ENCODE data around the gene NSUN6. TPM values are rescaled to one million over a fixed set of nuclear protein-coding genes. Genes with fewer than 3 reads are reported as not detected.

Gene NSUN6
- total RNA-seq, 1 experiment from 2014 or later = 15.1 TPM

DNA sequence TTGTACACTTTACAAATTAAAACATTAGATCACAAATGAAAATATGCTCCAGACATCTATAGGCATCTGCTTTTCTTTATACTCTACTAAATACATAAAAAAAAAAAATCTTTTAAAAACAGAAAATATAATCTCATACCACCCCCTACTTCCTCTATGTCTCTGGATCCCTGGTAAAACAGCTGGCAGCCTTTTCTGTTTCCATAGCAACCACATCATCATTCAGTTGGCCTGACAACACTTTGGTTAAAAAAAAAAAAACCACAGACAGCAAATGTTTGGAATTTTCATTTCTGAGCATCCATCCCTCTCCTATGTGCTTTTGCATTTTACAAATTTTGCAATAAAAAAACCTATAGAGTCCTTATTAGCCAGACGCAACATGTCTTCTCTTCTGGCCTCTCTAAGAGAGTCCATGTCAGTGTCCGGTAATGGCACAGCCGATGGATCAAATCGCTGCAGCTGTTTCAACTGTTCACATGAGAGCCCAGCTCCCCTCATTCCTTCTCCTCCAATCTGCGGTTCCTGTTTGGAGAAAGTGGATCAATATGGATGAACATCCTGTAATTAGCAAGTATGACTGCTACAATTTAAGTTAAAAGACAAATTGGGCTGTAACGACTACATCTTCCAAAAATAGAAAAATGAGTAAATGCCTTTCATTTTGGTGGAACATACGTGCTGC, 105.6 kb downstream of the NSUN6 start:
- peaks cover 13% of the 10 kb centered on the region for H3K36me3 Mint-ChIP-seq
- ChIA-PET CTCF (no interaction called here), POLR2A (no interaction called here)
- TF ChIP-seq, protein P1, sequence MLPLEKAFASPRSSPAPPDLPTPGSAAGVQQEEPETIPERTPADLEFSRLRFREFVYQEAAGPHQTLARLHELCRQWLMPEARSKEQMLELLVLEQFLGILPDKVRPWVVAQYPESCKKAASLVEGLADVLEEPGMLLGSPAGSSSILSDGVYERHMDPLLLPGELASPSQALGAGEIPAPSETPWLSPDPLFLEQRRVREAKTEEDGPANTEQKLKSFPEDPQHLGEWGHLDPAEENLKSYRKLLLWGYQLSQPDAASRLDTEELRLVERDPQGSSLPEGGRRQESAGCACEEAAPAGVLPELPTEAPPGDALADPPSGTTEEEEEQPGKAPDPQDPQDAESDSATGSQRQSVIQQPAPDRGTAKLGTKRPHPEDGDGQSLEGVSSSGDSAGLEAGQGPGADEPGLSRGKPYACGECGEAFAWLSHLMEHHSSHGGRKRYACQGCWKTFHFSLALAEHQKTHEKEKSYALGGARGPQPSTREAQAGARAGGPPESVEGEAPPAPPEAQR (CRISPR knock-in tag; IDR thresholded peaks at IDR 0.05) = no peak
- TF ChIP-seq, protein P2, sequence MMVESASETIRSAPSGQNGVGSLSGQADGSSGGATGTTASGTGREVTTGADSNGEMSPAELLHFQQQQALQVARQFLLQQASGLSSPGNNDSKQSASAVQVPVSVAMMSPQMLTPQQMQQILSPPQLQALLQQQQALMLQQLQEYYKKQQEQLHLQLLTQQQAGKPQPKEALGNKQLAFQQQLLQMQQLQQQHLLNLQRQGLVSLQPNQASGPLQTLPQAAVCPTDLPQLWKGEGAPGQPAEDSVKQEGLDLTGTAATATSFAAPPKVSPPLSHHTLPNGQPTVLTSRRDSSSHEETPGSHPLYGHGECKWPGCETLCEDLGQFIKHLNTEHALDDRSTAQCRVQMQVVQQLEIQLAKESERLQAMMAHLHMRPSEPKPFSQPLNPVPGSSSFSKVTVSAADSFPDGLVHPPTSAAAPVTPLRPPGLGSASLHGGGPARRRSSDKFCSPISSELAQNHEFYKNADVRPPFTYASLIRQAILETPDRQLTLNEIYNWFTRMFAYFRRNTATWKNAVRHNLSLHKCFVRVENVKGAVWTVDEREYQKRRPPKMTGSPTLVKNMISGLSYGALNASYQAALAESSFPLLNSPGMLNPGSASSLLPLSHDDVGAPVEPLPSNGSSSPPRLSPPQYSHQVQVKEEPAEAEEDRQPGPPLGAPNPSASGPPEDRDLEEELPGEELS (CRISPR knock-in tag; IDR thresholded peaks at IDR 0.05) = no peak
- TF ChIP-seq NR1H2 (CRISPR knock-in tag; IDR thresholded peaks at IDR 0.05) (no peak), JAZF1 (CRISPR knock-in tag; IDR thresholded peaks at IDR 0.05) (no peak), ZNF396 (CRISPR knock-in tag; IDR thresholded peaks at IDR 0.05; ENCODE audit: borderline replicate concordance) (no peak), SMAD4 (CRISPR knock-in tag; IDR thresholded peaks at IDR 0.05) (no peak), JUN (CRISPR knock-in tag; IDR thresholded peaks at IDR 0.05) (no peak), GABPB1 (CRISPR knock-in tag; IDR thresholded peaks at IDR 0.05) (no peak), FOXK1 (CRISPR knock-in tag; IDR thresholded peaks at IDR 0.05) (no peak), ZBTB21 (CRISPR knock-in tag; IDR thresholded peaks at IDR 0.05; ENCODE audit: borderline replicate concordance) (no peak), ZNF138 (CRISPR knock-in tag; conservative IDR thresholded peaks at IDR 0.05) (no peak), FOXP1 (CRISPR knock-in tag; IDR thresholded peaks at IDR 0.05; ENCODE audit: borderline replicate concordance) (no peak), GTF2I (CRISPR knock-in tag; conservative IDR thresholded peaks at IDR 0.05) (no peak)
- TF ChIP-seq, protein P3, sequence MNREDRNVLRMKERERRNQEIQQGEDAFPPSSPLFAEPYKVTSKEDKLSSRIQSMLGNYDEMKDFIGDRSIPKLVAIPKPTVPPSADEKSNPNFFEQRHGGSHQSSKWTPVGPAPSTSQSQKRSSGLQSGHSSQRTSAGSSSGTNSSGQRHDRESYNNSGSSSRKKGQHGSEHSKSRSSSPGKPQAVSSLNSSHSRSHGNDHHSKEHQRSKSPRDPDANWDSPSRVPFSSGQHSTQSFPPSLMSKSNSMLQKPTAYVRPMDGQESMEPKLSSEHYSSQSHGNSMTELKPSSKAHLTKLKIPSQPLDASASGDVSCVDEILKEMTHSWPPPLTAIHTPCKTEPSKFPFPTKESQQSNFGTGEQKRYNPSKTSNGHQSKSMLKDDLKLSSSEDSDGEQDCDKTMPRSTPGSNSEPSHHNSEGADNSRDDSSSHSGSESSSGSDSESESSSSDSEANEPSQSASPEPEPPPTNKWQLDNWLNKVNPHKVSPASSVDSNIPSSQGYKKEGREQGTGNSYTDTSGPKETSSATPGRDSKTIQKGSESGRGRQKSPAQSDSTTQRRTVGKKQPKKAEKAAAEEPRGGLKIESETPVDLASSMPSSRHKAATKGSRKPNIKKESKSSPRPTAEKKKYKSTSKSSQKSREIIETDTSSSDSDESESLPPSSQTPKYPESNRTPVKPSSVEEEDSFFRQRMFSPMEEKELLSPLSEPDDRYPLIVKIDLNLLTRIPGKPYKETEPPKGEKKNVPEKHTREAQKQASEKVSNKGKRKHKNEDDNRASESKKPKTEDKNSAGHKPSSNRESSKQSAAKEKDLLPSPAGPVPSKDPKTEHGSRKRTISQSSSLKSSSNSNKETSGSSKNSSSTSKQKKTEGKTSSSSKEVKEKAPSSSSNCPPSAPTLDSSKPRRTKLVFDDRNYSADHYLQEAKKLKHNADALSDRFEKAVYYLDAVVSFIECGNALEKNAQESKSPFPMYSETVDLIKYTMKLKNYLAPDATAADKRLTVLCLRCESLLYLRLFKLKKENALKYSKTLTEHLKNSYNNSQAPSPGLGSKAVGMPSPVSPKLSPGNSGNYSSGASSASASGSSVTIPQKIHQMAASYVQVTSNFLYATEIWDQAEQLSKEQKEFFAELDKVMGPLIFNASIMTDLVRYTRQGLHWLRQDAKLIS (CRISPR knock-in tag; IDR thresholded peaks at IDR 0.05; ENCODE audit: borderline replicate concordance) = no peak
- TF ChIP-seq, protein P4, sequence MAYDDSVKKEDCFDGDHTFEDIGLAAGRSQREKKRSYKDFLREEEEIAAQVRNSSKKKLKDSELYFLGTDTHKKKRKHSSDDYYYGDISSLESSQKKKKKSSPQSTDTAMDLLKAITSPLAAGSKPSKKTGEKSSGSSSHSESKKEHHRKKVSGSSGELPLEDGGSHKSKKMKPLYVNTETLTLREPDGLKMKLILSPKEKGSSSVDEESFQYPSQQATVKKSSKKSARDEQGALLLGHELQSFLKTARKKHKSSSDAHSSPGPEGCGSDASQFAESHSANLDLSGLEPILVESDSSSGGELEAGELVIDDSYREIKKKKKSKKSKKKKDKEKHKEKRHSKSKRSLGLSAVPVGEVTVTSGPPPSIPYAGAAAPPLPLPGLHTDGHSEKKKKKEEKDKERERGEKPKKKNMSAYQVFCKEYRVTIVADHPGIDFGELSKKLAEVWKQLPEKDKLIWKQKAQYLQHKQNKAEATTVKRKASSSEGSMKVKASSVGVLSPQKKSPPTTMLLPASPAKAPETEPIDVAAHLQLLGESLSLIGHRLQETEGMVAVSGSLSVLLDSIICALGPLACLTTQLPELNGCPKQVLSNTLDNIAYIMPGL (CRISPR knock-in tag; IDR thresholded peaks at IDR 0.05) = no peak
- TF ChIP-seq, protein P5, sequence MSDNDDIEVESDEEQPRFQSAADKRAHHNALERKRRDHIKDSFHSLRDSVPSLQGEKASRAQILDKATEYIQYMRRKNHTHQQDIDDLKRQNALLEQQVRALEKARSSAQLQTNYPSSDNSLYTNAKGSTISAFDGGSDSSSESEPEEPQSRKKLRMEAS (CRISPR knock-in tag; IDR thresholded peaks at IDR 0.05) = no peak
- TF ChIP-seq, protein P6, sequence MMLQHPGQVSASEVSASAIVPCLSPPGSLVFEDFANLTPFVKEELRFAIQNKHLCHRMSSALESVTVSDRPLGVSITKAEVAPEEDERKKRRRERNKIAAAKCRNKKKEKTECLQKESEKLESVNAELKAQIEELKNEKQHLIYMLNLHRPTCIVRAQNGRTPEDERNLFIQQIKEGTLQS (CRISPR knock-in tag; conservative IDR thresholded peaks at IDR 0.05) = no peak
- TF ChIP-seq, protein P7, sequence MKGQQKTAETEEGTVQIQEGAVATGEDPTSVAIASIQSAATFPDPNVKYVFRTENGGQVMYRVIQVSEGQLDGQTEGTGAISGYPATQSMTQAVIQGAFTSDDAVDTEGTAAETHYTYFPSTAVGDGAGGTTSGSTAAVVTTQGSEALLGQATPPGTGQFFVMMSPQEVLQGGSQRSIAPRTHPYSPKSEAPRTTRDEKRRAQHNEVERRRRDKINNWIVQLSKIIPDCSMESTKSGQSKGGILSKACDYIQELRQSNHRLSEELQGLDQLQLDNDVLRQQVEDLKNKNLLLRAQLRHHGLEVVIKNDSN (CRISPR knock-in tag; IDR thresholded peaks at IDR 0.05) = no peak
- TF ChIP-seq, protein P8, sequence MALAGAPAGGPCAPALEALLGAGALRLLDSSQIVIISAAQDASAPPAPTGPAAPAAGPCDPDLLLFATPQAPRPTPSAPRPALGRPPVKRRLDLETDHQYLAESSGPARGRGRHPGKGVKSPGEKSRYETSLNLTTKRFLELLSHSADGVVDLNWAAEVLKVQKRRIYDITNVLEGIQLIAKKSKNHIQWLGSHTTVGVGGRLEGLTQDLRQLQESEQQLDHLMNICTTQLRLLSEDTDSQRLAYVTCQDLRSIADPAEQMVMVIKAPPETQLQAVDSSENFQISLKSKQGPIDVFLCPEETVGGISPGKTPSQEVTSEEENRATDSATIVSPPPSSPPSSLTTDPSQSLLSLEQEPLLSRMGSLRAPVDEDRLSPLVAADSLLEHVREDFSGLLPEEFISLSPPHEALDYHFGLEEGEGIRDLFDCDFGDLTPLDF (CRISPR knock-in tag; IDR thresholded peaks at IDR 0.05) = no peak
- no peaks in the 10 kb centered on the region for H3K4me1 Mint-ChIP-seq
- no peak overlapping the region for H3K4me3 Mint-ChIP-seq
- DNase-seq (ENCODE audit: low spot score) (no peak), ATAC-seq (no peak)
- H3K9me3 Mint-ChIP-seq = no peaks in the 10 kb centered on the region
- no peak overlapping the region for H3K27ac Mint-ChIP-seq
- no peaks in the 10 kb centered on the region for H3K27me3 Mint-ChIP-seq (ENCODE audit: low read depth)

All from WTC11 (cell line).